ENCODE results near the gene MAPK4. TPM values are rescaled to one million over a fixed set of nuclear protein-coding genes. Genes with fewer than 3 reads are reported as not detected.

The MAPK4 gene
- total and polyA plus RNA-seq, 2 of the 4 experiments (the other 2 are of a cell fraction), result not detected

GRCh38 chr18:50594012-50594411 lies 34.1 kb downstream of the MAPK4 start:
- no peaks in the 10 kb centered on the region for H3K27me3 ChIP-seq (ENCODE audit: control insufficient read depth, insufficient read depth, low read length)
- no peak overlapping the region for H2BK15ac ChIP-seq (ENCODE audit: low read depth, low read length)
- no peaks in the 10 kb centered on the region for H3K9me1 ChIP-seq (ENCODE audit: insufficient read depth, low read length)
- no peaks in the 10 kb centered on the region for H3K4me1 ChIP-seq (ENCODE audit: control insufficient read depth, insufficient read depth, low read length)
- no peaks in the 10 kb centered on the region for H3K9me3 ChIP-seq (ENCODE audit: control insufficient read depth, insufficient read depth, low read length)
- no peak overlapping the region for H2BK120ac ChIP-seq (ENCODE audit: low read depth, low read length)
- H4K8ac ChIP-seq (ENCODE audit: low read depth in 2 of 2, low read length in 2 of 2), result no peak overlapping the region
- no peak overlapping the region for H3K27ac ChIP-seq (ENCODE audit: insufficient read depth, low read length)
- no peak overlapping the region for H3K9ac ChIP-seq (ENCODE audit: low read depth, low read length)
- H2BK5ac ChIP-seq (ENCODE audit: low read depth, low read length, poor library complexity, severe bottlenecking), result no peak overlapping the region
- H3K79me1 ChIP-seq (ENCODE audit: low read depth in 1 of 2, low read length in 2 of 2), result no peaks in the 10 kb centered on the region
- no peak overlapping the region for H4K5ac ChIP-seq (ENCODE audit: low read depth, low read length)
- no peak overlapping the region for H3K18ac ChIP-seq (ENCODE audit: low read depth, low read length)
- dilution Hi-C loops (cut with HindIII; ENCODE audit: low sequenced_read_pairs, unreplicated experiment), result no loop called here
- intact Hi-C loops (cut with micrococcal nuclease), result no loop called here
- ATAC-seq (ENCODE audit: low read depth) (no peak), DNase-seq (no peak)
- BruUV-seq (replicated peaks), result no TSS peak
- no peak overlapping the region for H3K4me3 ChIP-seq (ENCODE audit: insufficient read depth, low read depth, low read length)
- in situ Hi-C loops (cut with MboI; ENCODE audit: low sequenced_read_pairs), result no loop called here
- no peak overlapping the region for H2AK9ac ChIP-seq (replicated peaks; ENCODE audit: low read depth, low read length, poor library complexity)
- no peak for TF ChIP-seq NFE2L2 (IDR thresholded peaks at IDR 0.05; ENCODE audit: low read depth, low read length)
- no peak for TF ChIP-seq MAFK (IDR thresholded peaks at IDR 0.05; ENCODE audit: low read depth, low read length)
- TF ChIP-seq CEBPB (IDR thresholded peaks at IDR 0.05; ENCODE audit: low read depth, low read length), result no peak
- no peak for TF ChIP-seq RCOR1 (IDR thresholded peaks at IDR 0.05; ENCODE audit: insufficient replicate concordance, low read length)
- no peak for TF ChIP-seq SMC3 (IDR thresholded peaks at IDR 0.05; ENCODE audit: low read depth, low read length)
- TF ChIP-seq MXI1 (IDR thresholded peaks at IDR 0.05; ENCODE audit: borderline replicate concordance, low read depth, low read length), result no peak
- TF ChIP-seq RAD21 (IDR thresholded peaks at IDR 0.05; ENCODE audit: low read length), result no peak
- TF ChIP-seq POLR2A (IDR thresholded peaks at IDR 0.05; ENCODE audit: low read depth, low read length), result no peak
- no peak for TF ChIP-seq ELK1 (IDR thresholded peaks at IDR 0.05; ENCODE audit: borderline replicate concordance, low read depth, low read length)
- TF ChIP-seq, protein P1, sequence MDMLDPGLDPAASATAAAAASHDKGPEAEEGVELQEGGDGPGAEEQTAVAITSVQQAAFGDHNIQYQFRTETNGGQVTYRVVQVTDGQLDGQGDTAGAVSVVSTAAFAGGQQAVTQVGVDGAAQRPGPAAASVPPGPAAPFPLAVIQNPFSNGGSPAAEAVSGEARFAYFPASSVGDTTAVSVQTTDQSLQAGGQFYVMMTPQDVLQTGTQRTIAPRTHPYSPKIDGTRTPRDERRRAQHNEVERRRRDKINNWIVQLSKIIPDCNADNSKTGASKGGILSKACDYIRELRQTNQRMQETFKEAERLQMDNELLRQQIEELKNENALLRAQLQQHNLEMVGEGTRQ (IDR thresholded peaks at IDR 0.05; ENCODE audit: low read depth, low read length), result no peak
- TF ChIP-seq RFX5 (IDR thresholded peaks at IDR 0.05; ENCODE audit: low read depth, low read length), result no peak
- no peak overlapping the region for H2AK5ac ChIP-seq (ENCODE audit: low read depth, low read length)
- no peak overlapping the region for H3K14ac ChIP-seq (replicated peaks; ENCODE audit: low read depth, low read length)
- POLR2A ChIA-PET (ENCODE audit: unreplicated experiment), result no interaction called here
- CTCF ChIA-PET, result no interaction called here
- H4K91ac ChIP-seq (ENCODE audit: insufficient read depth, low read depth, low read length), result no peak overlapping the region
- H3K23ac ChIP-seq (ENCODE audit: low read depth, low read length), result no peak overlapping the region
- H3K36me3 ChIP-seq (ENCODE audit: control insufficient read depth, insufficient read depth, low read length), result no peaks in the 10 kb centered on the region
- no peak overlapping the region for H3K4ac ChIP-seq (ENCODE audit: low read depth, low read length)
- no peaks in the 10 kb centered on the region for H4K20me1 ChIP-seq (ENCODE audit: insufficient read depth, low read length)
- H2AFZ ChIP-seq (replicated peaks; ENCODE audit: low read length, poor library complexity), result no peak overlapping the region
- no peak overlapping the region for H3K4me2 ChIP-seq (ENCODE audit: low read depth, low read length)
- H2BK20ac ChIP-seq (ENCODE audit: low read depth, low read length), result no peak overlapping the region
- WGBS, 2 experiments (ENCODE audit: extremely low coverage in 2 of 2, insufficient read length in 1 of 2), result 94% methylated on average over 4 of the region's 5 CpGs; no CpG with 5 or more reads in 1 of the 2 experiments
- H3K56ac ChIP-seq (ENCODE audit: extremely low read depth, insufficient read depth, low read length), result no peak overlapping the region
